Mammary epithelial cell (primary cell): Measurements from ENCODE around the gene PLEKHA7.

ENCODE experiments used
- EZH2 ChIP-seq: IDR thresholded peaks from 2 replicates; pipeline ENCODE4 v1.6.1; 2012; ENCODE audit warnings: low read length, inconsistent platforms, borderline replicate concordance
- TF ChIP-seq, protein P1 (sequence below), 2 donors: IDR thresholded peaks in 1 of 2; conservative IDR thresholded peaks in 1 of 2; 2 replicates each; pipeline ENCODE4 v1.5.1; 2011 to 2012; ENCODE audit warnings: inconsistent platforms in 2 of 2, low read length in 2 of 2, mild to moderate bottlenecking in 2 of 2, control low read depth in 1 of 2, low read depth in 1 of 2; ENCODE audit not compliant: insufficient read depth in 1 of 2; ENCODE audit errors: extremely low read depth in 1 of 2

DNA sequence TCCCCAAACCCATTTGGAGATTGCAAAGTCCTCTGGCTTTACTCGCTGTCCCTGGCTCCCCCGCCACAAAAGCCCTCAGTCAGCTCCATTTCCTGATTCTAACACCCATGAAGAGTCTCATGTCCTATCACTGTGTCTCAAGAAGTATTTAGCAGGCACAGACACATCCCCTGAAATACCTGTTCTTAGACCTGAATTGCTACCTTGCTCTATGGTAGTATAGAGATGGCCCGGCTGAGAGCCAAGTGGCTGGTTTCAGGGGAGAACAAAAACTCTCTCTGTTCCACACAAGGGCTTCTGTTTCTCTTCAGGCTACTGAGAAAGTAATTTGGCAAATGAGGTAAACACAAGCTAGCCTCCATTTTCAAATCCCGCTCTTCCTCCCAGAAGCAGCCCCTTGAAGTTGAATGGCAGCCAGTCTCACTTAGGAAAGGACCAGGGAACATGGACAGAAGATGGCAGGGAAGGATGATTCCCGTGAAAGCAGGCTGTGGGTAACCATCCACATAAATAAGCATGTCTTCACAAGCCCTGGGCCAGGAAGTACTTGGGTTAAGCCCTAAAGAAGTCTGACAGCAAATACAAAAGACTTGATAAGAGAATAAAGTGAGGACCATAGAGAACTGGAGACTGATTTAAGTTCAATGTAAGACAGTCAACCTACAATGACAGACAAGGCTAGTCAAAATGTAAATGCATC, 138.0 kb downstream of the PLEKHA7 start:
- no peak for TF ChIP-seq EZH2
- TF ChIP-seq, protein P1, sequence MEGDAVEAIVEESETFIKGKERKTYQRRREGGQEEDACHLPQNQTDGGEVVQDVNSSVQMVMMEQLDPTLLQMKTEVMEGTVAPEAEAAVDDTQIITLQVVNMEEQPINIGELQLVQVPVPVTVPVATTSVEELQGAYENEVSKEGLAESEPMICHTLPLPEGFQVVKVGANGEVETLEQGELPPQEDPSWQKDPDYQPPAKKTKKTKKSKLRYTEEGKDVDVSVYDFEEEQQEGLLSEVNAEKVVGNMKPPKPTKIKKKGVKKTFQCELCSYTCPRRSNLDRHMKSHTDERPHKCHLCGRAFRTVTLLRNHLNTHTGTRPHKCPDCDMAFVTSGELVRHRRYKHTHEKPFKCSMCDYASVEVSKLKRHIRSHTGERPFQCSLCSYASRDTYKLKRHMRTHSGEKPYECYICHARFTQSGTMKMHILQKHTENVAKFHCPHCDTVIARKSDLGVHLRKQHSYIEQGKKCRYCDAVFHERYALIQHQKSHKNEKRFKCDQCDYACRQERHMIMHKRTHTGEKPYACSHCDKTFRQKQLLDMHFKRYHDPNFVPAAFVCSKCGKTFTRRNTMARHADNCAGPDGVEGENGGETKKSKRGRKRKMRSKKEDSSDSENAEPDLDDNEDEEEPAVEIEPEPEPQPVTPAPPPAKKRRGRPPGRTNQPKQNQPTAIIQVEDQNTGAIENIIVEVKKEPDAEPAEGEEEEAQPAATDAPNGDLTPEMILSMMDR (conservative IDR thresholded peaks at IDR 0.05 in 1 of 2, IDR thresholded peaks at IDR 0.05 in 1 of 2; ENCODE audit: extremely low read depth in 1 of 2, insufficient read depth in 1 of 2, low read depth in 1 of 2, low read length in 2 of 2), result no peak
